GM23338 (cell line): Measurements from ENCODE around the gene NAPSA. TPM values are rescaled to one million over a fixed set of nuclear protein-coding genes. Genes with fewer than 3 reads are reported as not detected.

Experiments used
- ATAC-seq: fragments of 200-7000 bp; cut with Tn5 transposase; 3 replicates; pipeline ENCODE4 v1.9.1; 2020
- DNase-seq: peaks from one replicate; pipeline ENCODE4 v3.0.0-alpha.2; 2015; ENCODE audit warnings: low spot score
- H2AFZ ChIP-seq: fragments of 200-600 bp; sonication (generic); 2 replicates; pipeline ENCODE4 v1.8.0; 2016; ENCODE audit warnings: antibody characterized with exemption, mild to moderate bottlenecking, moderate library complexity
- H3F3A ChIP-seq: fragments of 200-600 bp; sonication (generic); replicated peaks from 2 replicates; pipeline ENCODE4 v1.8.0; 2017; ENCODE audit warnings: antibody characterized with exemption, mixed run types, low read depth
- H3K27ac ChIP-seq: fragments of 200-600 bp; sonication (generic); 2 replicates; pipeline ENCODE4 v1.6.1; 2016; ENCODE audit warnings: low read depth
- H3K27me3 ChIP-seq: fragments of 200-600 bp; sonication (generic); 2 replicates; pipeline ENCODE4 v1.8.0; 2016; ENCODE audit warnings: mild to moderate bottlenecking, mixed run types, moderate library complexity; ENCODE audit not compliant: insufficient read depth
- H3K36me3 ChIP-seq: fragments of 200-600 bp; sonication (generic); 2 replicates; pipeline ENCODE4 v1.8.0; 2016; ENCODE audit warnings: mild to moderate bottlenecking; ENCODE audit not compliant: insufficient read depth
- H3K4me1 ChIP-seq: fragments of 200-600 bp; sonication (generic); 2 replicates; pipeline ENCODE4 v1.8.0; 2016; ENCODE audit warnings: mild to moderate bottlenecking, moderate library complexity; ENCODE audit not compliant: insufficient read depth
- H3K4me2 ChIP-seq: fragments of 200-600 bp; sonication (generic); 2 replicates; pipeline ENCODE4 v1.7.1; 2017; ENCODE audit warnings: mixed run types
- H3K4me3 ChIP-seq: fragments of 200-600 bp; sonication (generic); 2 replicates; pipeline ENCODE4 v1.6.1; 2016; ENCODE audit warnings: mixed run types
- H3K79me2 ChIP-seq: fragments of 200-600 bp; sonication (generic); replicated peaks from 2 replicates; pipeline ENCODE4 v1.8.0; 2017; ENCODE audit warnings: mild to moderate bottlenecking; ENCODE audit not compliant: insufficient read depth
- H3K9me2 ChIP-seq: fragments of 200-600 bp; sonication (generic); 2 replicates; pipeline ENCODE4 v1.8.0; 2017; ENCODE audit not compliant: insufficient read depth
- H4K20me1 ChIP-seq: fragments of 200-600 bp; sonication (generic); replicated peaks from 2 replicates; pipeline ENCODE4 v1.8.0; 2017; ENCODE audit warnings: mild to moderate bottlenecking; ENCODE audit not compliant: insufficient read depth
- H3K27ac Mint-ChIP-seq: 2 replicates; pipeline ENCODE4 v1.8.0; 2020; ENCODE audit warnings: inconsistent platforms, mild to moderate bottlenecking, moderate library complexity, mixed read lengths
- H3K27me3 Mint-ChIP-seq: 3 replicates; pipeline ENCODE4 v1.8.0; 2022; ENCODE audit warnings: low read depth, mild to moderate bottlenecking, moderate library complexity, mixed read lengths, inconsistent platforms; ENCODE audit not compliant: insufficient read depth, poor library complexity
- H3K36me3 Mint-ChIP-seq: 3 replicates; pipeline ENCODE4 v1.8.0; 2021; ENCODE audit warnings: low read depth, mild to moderate bottlenecking, inconsistent platforms, moderate library complexity, mixed read lengths
- H3K4me1 Mint-ChIP-seq: 3 replicates; pipeline ENCODE4 v1.8.0; 2020; ENCODE audit warnings: mild to moderate bottlenecking, inconsistent platforms, mixed read lengths
- H3K4me3 Mint-ChIP-seq: 3 replicates; pipeline ENCODE4 v1.8.0; 2021; ENCODE audit warnings: moderate library complexity, mild to moderate bottlenecking, inconsistent platforms, mixed read lengths
- H3K9me3 Mint-ChIP-seq: 3 replicates; pipeline ENCODE4 v1.8.0; 2020; ENCODE audit warnings: moderate library complexity, mild to moderate bottlenecking, inconsistent platforms, mixed read lengths
- CREB1 ChIP-seq: fragments of 250-450 bp; sonication (Bioruptor Pico); IDR thresholded peaks from 2 replicates; pipeline ENCODE4 v1.5.0; 2020; ENCODE audit warnings: low read depth, mild to moderate bottlenecking, moderate library complexity
- EZH2 ChIP-seq: fragments of 200-600 bp; sonication (generic); IDR thresholded peaks from one replicate; pipeline ENCODE4 v1.8.0; 2017; ENCODE audit warnings: antibody characterized with exemption, mild to moderate bottlenecking, low read depth; ENCODE audit not compliant: unreplicated experiment
- EZH2phosphoT487 ChIP-seq: fragments of 200-600 bp; sonication (generic); IDR thresholded peaks from one replicate; pipeline ENCODE4 v1.8.1; 2018; ENCODE audit warnings: antibody characterized with exemption; ENCODE audit not compliant: unreplicated experiment
- JUNB ChIP-seq: IDR thresholded peaks from one replicate; pipeline ENCODE4 v1.6.1; 2016; ENCODE audit warnings: antibody characterized with exemption; ENCODE audit not compliant: unreplicated experiment
- NANOG ChIP-seq: IDR thresholded peaks from 2 replicates; pipeline ENCODE4 v1.6.1; 2016; ENCODE audit warnings: antibody characterized with exemption, borderline replicate concordance
- POLR2AphosphoS5 ChIP-seq: IDR thresholded peaks from 2 replicates; pipeline ENCODE4 v1.6.1; 2016; ENCODE audit warnings: antibody characterized with exemption, low read depth
- STAT1 ChIP-seq: IDR thresholded peaks from one replicate; pipeline ENCODE4 v1.6.1; 2016; ENCODE audit warnings: antibody characterized with exemption; ENCODE audit not compliant: unreplicated experiment
- ZNF114 ChIP-seq: fragments of 250-450 bp; sonication (Bioruptor Pico); IDR thresholded peaks from 2 replicates; pipeline ENCODE4 v1.5.0; 2020; ENCODE audit warnings: mild to moderate bottlenecking, moderate library complexity
- ZNF331 ChIP-seq: fragments of 250-450 bp; sonication (Bioruptor Pico); IDR thresholded peaks from 2 replicates; pipeline ENCODE4 v1.5.0; 2020; ENCODE audit warnings: low read depth, mild to moderate bottlenecking, moderate library complexity
- polyA plus RNA-seq: library from polyadenylated mRNA; unstranded; fragments of >200 nt; fragmentation: Nextera tagmentation; extraction: Ambion mirVana; gene quantifications from 2 replicates; pipeline ENCODE4 v1.2.1, GENCODE V29; 2016
- total RNA-seq: library from RNA; depleted of rRNA; stranded (reverse); fragments of >200 nt; shearing (Covaris generic); gene quantifications from 2 replicates; pipeline ENCODE4 v1.2.3, GENCODE V29; 2014
- TF ChIP-seq, protein P1 (sequence below): fragments of 250-450 bp; sonication (Bioruptor Pico); IDR thresholded peaks from 2 replicates; pipeline ENCODE4 v1.5.0; 2020; ENCODE audit warnings: mild to moderate bottlenecking, moderate library complexity
- TF ChIP-seq, protein P2 (sequence below), 2 experiments: fragments of 200-600 bp in 1 of 2; sonication (generic) in 1 of 2; conservative IDR thresholded peaks; 2 replicates each; pipeline versions ENCODE4 v1.5.1 to v1.6.1; 2016 to 2017; ENCODE audit warnings: antibody characterized with exemption in 2 of 2, low read depth in 2 of 2, mild to moderate bottlenecking in 2 of 2, moderate library complexity in 1 of 2
- TF ChIP-seq, protein P3 (sequence below): IDR thresholded peaks from 2 replicates; pipeline ENCODE4 v1.6.1; 2016; ENCODE audit warnings: antibody characterized with exemption
- TF ChIP-seq, protein P4 (sequence below): IDR thresholded peaks from one replicate; pipeline ENCODE4 v1.6.1; 2018; ENCODE audit warnings: antibody characterized with exemption; ENCODE audit not compliant: unreplicated experiment

NAPSA gene
- total and polyA plus RNA-seq, 2 experiments from 2014 or later: 0.14 to 0.99 TPM

DNA sequence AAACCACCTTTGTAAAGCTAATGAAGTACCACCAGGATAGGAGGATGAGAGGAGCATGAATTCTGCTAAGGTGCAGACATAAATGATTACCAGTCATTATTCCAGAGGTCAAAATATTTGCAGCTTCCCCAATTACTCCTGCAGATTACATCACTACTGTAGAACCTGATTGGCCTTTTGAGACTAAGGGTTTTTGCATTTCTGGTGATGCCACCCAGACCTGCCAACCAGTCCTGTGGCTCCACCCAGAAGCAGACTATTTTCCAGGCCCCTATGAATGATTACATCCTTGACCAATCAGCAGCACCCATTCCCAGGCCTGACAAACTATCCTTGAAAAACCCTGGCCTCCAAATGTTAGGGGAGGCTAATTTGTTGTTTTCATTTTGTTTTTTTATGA, 25.1 kb downstream of the NAPSA start:
- H3K27me3 Mint-ChIP-seq: peaks cover 8% of the 10 kb centered on the region
- Histone ChIP-seq H3K4me2 (no peak overlapping the region), H3K4me3 (no peak overlapping the region), H3K9me2 (no peaks in the 10 kb centered on the region), H3K79me2 (no peaks in the 10 kb centered on the region), H3K36me3 (no peaks in the 10 kb centered on the region; the same call in 1 of the 2 replicates), H3K4me1 (no peaks in the 10 kb centered on the region), H4K20me1 (no peaks in the 10 kb centered on the region; the same call in 1 of the 2 replicates), H2AFZ (no peak overlapping the region), H3K27ac (no peak overlapping the region), H3F3A (no peaks in the 10 kb centered on the region), H3K27me3 (no peaks in the 10 kb centered on the region)
- H3K27ac Mint-ChIP-seq: no peak overlapping the region
- H3K9me3 Mint-ChIP-seq: peaks cover 96% of the 10 kb centered on the region
- no peak overlapping the region for H3K4me3 Mint-ChIP-seq
- H3K4me1 Mint-ChIP-seq: no peaks in the 10 kb centered on the region
- ATAC-seq (no peak), DNase-seq (no peak)
- peaks cover 29% of the 10 kb centered on the region for H3K36me3 Mint-ChIP-seq
- TF ChIP-seq STAT1 (no peak), POLR2AphosphoS5 (no peak), NANOG (no peak), CREB1 (CRISPR knock-in tag) (no peak), EZH2phosphoT487 (no peak), ZNF114 (no peak), JUNB (no peak), EZH2 (no peak), ZNF331 (CRISPR knock-in tag) (no peak)
- TF ChIP-seq, protein P1, sequence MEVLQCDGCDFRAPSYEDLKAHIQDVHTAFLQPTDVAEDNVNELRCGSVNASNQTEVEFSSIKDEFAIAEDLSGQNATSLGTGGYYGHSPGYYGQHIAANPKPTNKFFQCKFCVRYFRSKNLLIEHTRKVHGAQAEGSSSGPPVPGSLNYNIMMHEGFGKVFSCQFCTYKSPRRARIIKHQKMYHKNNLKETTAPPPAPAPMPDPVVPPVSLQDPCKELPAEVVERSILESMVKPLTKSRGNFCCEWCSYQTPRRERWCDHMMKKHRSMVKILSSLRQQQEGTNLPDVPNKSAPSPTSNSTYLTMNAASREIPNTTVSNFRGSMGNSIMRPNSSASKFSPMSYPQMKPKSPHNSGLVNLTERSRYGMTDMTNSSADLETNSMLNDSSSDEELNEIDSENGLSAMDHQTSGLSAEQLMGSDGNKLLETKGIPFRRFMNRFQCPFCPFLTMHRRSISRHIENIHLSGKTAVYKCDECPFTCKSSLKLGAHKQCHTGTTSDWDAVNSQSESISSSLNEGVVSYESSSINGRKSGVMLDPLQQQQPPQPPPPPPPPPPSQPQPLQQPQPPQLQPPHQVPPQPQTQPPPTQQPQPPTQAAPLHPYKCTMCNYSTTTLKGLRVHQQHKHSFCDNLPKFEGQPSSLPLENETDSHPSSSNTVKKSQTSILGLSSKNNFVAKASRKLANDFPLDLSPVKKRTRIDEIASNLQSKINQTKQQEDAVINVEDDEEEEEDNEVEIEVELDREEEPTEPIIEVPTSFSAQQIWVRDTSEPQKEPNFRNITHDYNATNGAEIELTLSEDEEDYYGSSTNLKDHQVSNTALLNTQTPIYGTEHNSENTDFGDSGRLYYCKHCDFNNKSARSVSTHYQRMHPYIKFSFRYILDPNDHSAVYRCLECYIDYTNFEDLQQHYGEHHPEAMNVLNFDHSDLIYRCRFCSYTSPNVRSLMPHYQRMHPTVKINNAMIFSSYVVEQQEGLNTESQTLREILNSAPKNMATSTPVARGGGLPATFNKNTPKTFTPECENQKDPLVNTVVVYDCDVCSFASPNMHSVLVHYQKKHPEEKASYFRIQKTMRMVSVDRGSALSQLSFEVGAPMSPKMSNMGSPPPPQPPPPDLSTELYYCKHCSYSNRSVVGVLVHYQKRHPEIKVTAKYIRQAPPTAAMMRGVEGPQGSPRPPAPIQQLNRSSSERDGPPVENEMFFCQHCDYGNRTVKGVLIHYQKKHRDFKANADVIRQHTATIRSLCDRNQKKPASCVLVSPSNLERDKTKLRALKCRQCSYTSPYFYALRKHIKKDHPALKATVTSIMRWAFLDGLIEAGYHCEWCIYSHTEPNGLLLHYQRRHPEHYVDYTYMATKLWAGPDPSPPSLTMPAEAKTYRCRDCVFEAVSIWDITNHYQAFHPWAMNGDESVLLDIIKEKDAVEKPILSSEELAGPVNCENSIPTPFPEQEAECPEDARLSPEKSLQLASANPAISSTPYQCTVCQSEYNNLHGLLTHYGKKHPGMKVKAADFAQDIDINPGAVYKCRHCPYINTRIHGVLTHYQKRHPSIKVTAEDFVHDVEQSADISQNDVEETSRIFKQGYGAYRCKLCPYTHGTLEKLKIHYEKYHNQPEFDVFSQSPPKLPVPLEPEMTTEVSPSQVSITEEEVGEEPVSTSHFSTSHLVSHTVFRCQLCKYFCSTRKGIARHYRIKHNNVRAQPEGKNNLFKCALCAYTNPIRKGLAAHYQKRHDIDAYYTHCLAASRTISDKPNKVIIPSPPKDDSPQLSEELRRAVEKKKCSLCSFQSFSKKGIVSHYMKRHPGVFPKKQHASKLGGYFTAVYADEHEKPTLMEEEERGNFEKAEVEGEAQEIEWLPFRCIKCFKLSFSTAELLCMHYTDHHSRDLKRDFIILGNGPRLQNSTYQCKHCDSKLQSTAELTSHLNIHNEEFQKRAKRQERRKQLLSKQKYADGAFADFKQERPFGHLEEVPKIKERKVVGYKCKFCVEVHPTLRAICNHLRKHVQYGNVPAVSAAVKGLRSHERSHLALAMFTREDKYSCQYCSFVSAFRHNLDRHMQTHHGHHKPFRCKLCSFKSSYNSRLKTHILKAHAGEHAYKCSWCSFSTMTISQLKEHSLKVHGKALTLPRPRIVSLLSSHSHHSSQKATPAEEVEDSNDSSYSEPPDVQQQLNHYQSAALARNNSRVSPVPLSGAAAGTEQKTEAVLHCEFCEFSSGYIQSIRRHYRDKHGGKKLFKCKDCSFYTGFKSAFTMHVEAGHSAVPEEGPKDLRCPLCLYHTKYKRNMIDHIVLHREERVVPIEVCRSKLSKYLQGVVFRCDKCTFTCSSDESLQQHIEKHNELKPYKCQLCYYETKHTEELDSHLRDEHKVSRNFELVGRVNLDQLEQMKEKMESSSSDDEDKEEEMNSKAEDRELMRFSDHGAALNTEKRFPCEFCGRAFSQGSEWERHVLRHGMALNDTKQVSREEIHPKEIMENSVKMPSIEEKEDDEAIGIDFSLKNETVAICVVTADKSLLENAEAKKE (CRISPR knock-in tag): no peak
- TF ChIP-seq, protein P2, sequence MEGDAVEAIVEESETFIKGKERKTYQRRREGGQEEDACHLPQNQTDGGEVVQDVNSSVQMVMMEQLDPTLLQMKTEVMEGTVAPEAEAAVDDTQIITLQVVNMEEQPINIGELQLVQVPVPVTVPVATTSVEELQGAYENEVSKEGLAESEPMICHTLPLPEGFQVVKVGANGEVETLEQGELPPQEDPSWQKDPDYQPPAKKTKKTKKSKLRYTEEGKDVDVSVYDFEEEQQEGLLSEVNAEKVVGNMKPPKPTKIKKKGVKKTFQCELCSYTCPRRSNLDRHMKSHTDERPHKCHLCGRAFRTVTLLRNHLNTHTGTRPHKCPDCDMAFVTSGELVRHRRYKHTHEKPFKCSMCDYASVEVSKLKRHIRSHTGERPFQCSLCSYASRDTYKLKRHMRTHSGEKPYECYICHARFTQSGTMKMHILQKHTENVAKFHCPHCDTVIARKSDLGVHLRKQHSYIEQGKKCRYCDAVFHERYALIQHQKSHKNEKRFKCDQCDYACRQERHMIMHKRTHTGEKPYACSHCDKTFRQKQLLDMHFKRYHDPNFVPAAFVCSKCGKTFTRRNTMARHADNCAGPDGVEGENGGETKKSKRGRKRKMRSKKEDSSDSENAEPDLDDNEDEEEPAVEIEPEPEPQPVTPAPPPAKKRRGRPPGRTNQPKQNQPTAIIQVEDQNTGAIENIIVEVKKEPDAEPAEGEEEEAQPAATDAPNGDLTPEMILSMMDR (conservative IDR thresholded peaks at IDR 0.05; ENCODE audit: low read depth in 2 of 2): no peak
- TF ChIP-seq, protein P3, sequence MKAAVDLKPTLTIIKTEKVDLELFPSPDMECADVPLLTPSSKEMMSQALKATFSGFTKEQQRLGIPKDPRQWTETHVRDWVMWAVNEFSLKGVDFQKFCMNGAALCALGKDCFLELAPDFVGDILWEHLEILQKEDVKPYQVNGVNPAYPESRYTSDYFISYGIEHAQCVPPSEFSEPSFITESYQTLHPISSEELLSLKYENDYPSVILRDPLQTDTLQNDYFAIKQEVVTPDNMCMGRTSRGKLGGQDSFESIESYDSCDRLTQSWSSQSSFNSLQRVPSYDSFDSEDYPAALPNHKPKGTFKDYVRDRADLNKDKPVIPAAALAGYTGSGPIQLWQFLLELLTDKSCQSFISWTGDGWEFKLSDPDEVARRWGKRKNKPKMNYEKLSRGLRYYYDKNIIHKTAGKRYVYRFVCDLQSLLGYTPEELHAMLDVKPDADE: no peak
- TF ChIP-seq, protein P4, sequence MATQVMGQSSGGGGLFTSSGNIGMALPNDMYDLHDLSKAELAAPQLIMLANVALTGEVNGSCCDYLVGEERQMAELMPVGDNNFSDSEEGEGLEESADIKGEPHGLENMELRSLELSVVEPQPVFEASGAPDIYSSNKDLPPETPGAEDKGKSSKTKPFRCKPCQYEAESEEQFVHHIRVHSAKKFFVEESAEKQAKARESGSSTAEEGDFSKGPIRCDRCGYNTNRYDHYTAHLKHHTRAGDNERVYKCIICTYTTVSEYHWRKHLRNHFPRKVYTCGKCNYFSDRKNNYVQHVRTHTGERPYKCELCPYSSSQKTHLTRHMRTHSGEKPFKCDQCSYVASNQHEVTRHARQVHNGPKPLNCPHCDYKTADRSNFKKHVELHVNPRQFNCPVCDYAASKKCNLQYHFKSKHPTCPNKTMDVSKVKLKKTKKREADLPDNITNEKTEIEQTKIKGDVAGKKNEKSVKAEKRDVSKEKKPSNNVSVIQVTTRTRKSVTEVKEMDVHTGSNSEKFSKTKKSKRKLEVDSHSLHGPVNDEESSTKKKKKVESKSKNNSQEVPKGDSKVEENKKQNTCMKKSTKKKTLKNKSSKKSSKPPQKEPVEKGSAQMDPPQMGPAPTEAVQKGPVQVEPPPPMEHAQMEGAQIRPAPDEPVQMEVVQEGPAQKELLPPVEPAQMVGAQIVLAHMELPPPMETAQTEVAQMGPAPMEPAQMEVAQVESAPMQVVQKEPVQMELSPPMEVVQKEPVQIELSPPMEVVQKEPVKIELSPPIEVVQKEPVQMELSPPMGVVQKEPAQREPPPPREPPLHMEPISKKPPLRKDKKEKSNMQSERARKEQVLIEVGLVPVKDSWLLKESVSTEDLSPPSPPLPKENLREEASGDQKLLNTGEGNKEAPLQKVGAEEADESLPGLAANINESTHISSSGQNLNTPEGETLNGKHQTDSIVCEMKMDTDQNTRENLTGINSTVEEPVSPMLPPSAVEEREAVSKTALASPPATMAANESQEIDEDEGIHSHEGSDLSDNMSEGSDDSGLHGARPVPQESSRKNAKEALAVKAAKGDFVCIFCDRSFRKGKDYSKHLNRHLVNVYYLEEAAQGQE: no peak
